Sciatic nerve (tissue), 2 donors: ENCODE data around the gene SLC9A8. TPM values are rescaled to one million over a fixed set of nuclear protein-coding genes. Genes with fewer than 3 reads are reported as not detected.
"Not testable (repeated sequence)": the region's sequence is repeated elsewhere in the genome, so short reads cannot be mapped to it uniquely, and the experiment has no call there.

Experiments
- ATAC-seq: fragments of 200-7000 bp; cut with Tn5 transposase; one replicate; pipeline ENCODE4 v1.9.1; 2020; ENCODE audit warnings: mild to moderate bottlenecking, moderate library complexity
- DNase-seq: peaks from one replicate; pipeline ENCODE4 v3.0.0-alpha.2; 2020; ENCODE audit warnings: low spot score
- intact Hi-C: fragments of 100-400 bp; cut with DNase I; formaldehyde crosslinking; loops from one replicate; pipeline ENCODE4 v1.14.2; 2022
- total RNA-seq: library from RNA; stranded (reverse); fragmentation: NEBNext Ultra II Directional; extraction: Animal tissue kit (Norgen Biotek cat#: 25700); gene quantifications from one replicate; pipeline ENCODE4 v1.2.1, GENCODE V29; 2021
- donor health status: DM: no; HTN: no; CAD: no.
- donor health status: DM: no; HTN: no; CAD: no.

SLC9A8 gene
- total RNA-seq, 1 donor from 2014 or later, result 14.4 TPM

GRCh38 chr20:49843139-49843538 lies 30.5 kb downstream of the SLC9A8 start:
- DNase-seq, result no peak
- no peak for ATAC-seq
- intact Hi-C loops, result no loop called here

GRCh38 chr20:49843770-49844380 lies 31.2 kb downstream of the SLC9A8 start:
- no peak for ATAC-seq
- DNase-seq, result no peak
- intact Hi-C loops, result no loop called here

- intact Hi-C loops, result loop anchor here (5.0 kb wide), 1 partner anchor 233 kb away; no protein-coding TSS in a partner anchor
- ATAC-seq (no peak), DNase-seq (no peak)
Observed at GRCh38 chr20:49845060-49845459, 32.4 kb downstream of the SLC9A8 start.

- intact Hi-C loops, result loop anchor here (5.0 kb wide), 1 partner anchor 234 kb away; no protein-coding TSS in a partner anchor
- DNase-seq (no peak), ATAC-seq (peak; percentile 78)
Observed at GRCh38 chr20:49846206-49846807, 33.7 kb downstream of the SLC9A8 start.

GRCh38 chr20:49850463-49851230 lies 38.0 kb downstream of the SLC9A8 start:
- ATAC-seq, result peak; percentile 42

GRCh38 chr20:49851231-49851705 lies 38.6 kb downstream of the SLC9A8 start:
- intact Hi-C loops, result no loop called here
- DNase-seq (no peak), ATAC-seq (peak; percentile 78)

More at GRCh38 chr20:49850463-49851230, 38.0 kb downstream of the SLC9A8 start:
- no peak for DNase-seq
- intact Hi-C loops, result no loop called here

- peak; percentile 48 for ATAC-seq
- no peak for DNase-seq
- intact Hi-C loops, result no loop called here
Observed at GRCh38 chr20:49851991-49852390, 39.4 kb downstream of the SLC9A8 start.

GRCh38 chr20:49852522-49853080 lies 40.0 kb downstream of the SLC9A8 start:
- DNase-seq (no peak), ATAC-seq (no peak)
- intact Hi-C loops, result no loop called here

- DNase-seq (no peak), ATAC-seq (no peak)
- intact Hi-C loops, result no loop called here
Observed at GRCh38 chr20:49853640-49854039, 41.0 kb downstream of the SLC9A8 start.

- DNase-seq, result no peak
- intact Hi-C loops, result no loop called here
- no peak for ATAC-seq
Observed at GRCh38 chr20:49854190-49854875, 41.7 kb downstream of the SLC9A8 start.

GRCh38 chr20:49856904-49857303 lies 44.3 kb downstream of the SLC9A8 start:
- ATAC-seq, result no peak
- intact Hi-C loops, result no loop called here
- DNase-seq, result no peak

- ATAC-seq, result no peak
- no peak for DNase-seq
- intact Hi-C loops, result no loop called here
Observed at GRCh38 chr20:49858076-49858585, 45.5 kb downstream of the SLC9A8 start.

- DNase-seq (no peak), ATAC-seq (no peak)
- intact Hi-C loops, result no loop called here
Observed at GRCh38 chr20:49859011-49859410, 46.4 kb downstream of the SLC9A8 start.

- ATAC-seq (no peak), DNase-seq (no peak)
- intact Hi-C loops, result no loop called here
Observed at GRCh38 chr20:49859807-49860206, 47.2 kb downstream of the SLC9A8 start.

GRCh38 chr20:49861232-49861631 lies 48.6 kb downstream of the SLC9A8 start:
- DNase-seq, ATAC-seq, intact Hi-C loops: not testable (repeated sequence)

GRCh38 chr20:49862607-49863200 lies 50.1 kb downstream of the SLC9A8 start:
- DNase-seq, result no peak
- ATAC-seq, result no peak
- intact Hi-C loops, result no loop called here

- no peak for DNase-seq
- intact Hi-C loops, result no loop called here
- ATAC-seq, result no peak
Observed at GRCh38 chr20:49863666-49864065, 51.0 kb downstream of the SLC9A8 start.

- intact Hi-C loops, result no loop called here
- peak; percentile 9 for ATAC-seq
- no peak for DNase-seq
Observed at GRCh38 chr20:49865559-49865958, 52.9 kb downstream of the SLC9A8 start.
